IPS-20b (cell line): ENCODE results near the gene EFHC1.

Experiments
- H3K27ac ChIP-seq: one replicate; pipeline ENCODE4 v1.5.1; 2013; ENCODE audit warnings: low read length
- H3K27me3 ChIP-seq: 2 replicates; pipeline ENCODE4 v1.6.1; 2013; ENCODE audit warnings: mild to moderate bottlenecking, low read length, inconsistent platforms; ENCODE audit not compliant: insufficient read depth
- H3K36me3 ChIP-seq: 2 replicates; pipeline ENCODE4 v1.6.1; 2013; ENCODE audit warnings: low read depth, mild to moderate bottlenecking, inconsistent platforms, low read length, moderate library complexity; ENCODE audit not compliant: insufficient read depth
- H3K4me1 ChIP-seq: 2 replicates; pipeline ENCODE4 v1.6.1; 2013; ENCODE audit warnings: mild to moderate bottlenecking, control low read depth, inconsistent platforms, low read length, moderate library complexity; ENCODE audit not compliant: insufficient read depth
- H3K4me3 ChIP-seq: 2 replicates; pipeline ENCODE4 v1.5.1; 2013; ENCODE audit warnings: mild to moderate bottlenecking, low read length, inconsistent platforms
- H3K9ac ChIP-seq: 2 replicates; pipeline ENCODE4 v1.6.1; 2013; ENCODE audit warnings: low read depth, mild to moderate bottlenecking, inconsistent platforms, low read length, moderate library complexity
- H3K9me3 ChIP-seq: 2 replicates; pipeline ENCODE4 v1.6.1; 2013; ENCODE audit warnings: mild to moderate bottlenecking, low read depth, low read length, inconsistent platforms; ENCODE audit not compliant: insufficient read depth

EFHC1 gene

GRCh38 chr6:52514514-52514913 is 94.4 kb downstream of the EFHC1 start:
- Histone ChIP-seq H3K9me3 (no peaks in the 10 kb centered on the region), H3K9ac (no peak overlapping the region), H3K36me3 (peaks cover 23% of the 10 kb centered on the region), H3K27me3 (no peaks in the 10 kb centered on the region), H3K4me3 (no peak overlapping the region), H3K27ac (no peak overlapping the region), H3K4me1 (peaks cover 38% of the 10 kb centered on the region)

- no peak overlapping the region for H3K9ac ChIP-seq
- H3K9me3 ChIP-seq = no peaks in the 10 kb centered on the region
- no peaks in the 10 kb centered on the region for H3K27me3 ChIP-seq
- no peak overlapping the region for H3K27ac ChIP-seq
- peaks cover 29% of the 10 kb centered on the region for H3K4me1 ChIP-seq
- H3K4me3 ChIP-seq = no peak overlapping the region
- H3K36me3 ChIP-seq = peaks cover 20% of the 10 kb centered on the region
Measured at GRCh38 chr6:52515219-52515960, 95.2 kb downstream of the EFHC1 start.

- Histone ChIP-seq H3K9me3 (no peaks in the 10 kb centered on the region), H3K9ac (no peak overlapping the region), H3K36me3 (peaks cover 18% of the 10 kb centered on the region), H3K27ac (no peak overlapping the region), H3K4me3 (no peak overlapping the region), H3K4me1 (peaks cover 26% of the 10 kb centered on the region), H3K27me3 (no peaks in the 10 kb centered on the region)
Measured at GRCh38 chr6:52516269-52516668, 96.1 kb downstream of the EFHC1 start.

GRCh38 chr6:52516943-52517342 is 96.8 kb downstream of the EFHC1 start:
- H3K36me3 ChIP-seq = peaks cover 16% of the 10 kb centered on the region
- H3K4me1 ChIP-seq = peaks cover 26% of the 10 kb centered on the region
- no peaks in the 10 kb centered on the region for H3K9me3 ChIP-seq
- no peaks in the 10 kb centered on the region for H3K27me3 ChIP-seq
- H3K4me3 ChIP-seq = no peak overlapping the region
- no peak overlapping the region for H3K9ac ChIP-seq
- no peak overlapping the region for H3K27ac ChIP-seq

- H3K4me3 ChIP-seq = peak overlapping the region; percentile 11; the same call in 1 of the 2 replicates
- H3K36me3 ChIP-seq = peaks cover 16% of the 10 kb centered on the region
- peak overlapping the region; percentile 40; the same call in 1 of the 2 replicates for H3K9ac ChIP-seq
Measured at GRCh38 chr6:52517502-52518278, 97.5 kb downstream of the EFHC1 start.

GRCh38 chr6:52518279-52518945 is 98.3 kb downstream of the EFHC1 start:
- Histone ChIP-seq H3K4me3 (no peak overlapping the region), H3K36me3 (peaks cover 16% of the 10 kb centered on the region), H3K27me3 (no peaks in the 10 kb centered on the region), H3K27ac (peak overlapping the region; percentile 88), H3K9me3 (no peaks in the 10 kb centered on the region), H3K9ac (peak overlapping the region; percentile 40; the same call in 1 of the 2 replicates), H3K4me1 (peaks cover 25% of the 10 kb centered on the region)

More at GRCh38 chr6:52517502-52518278, 97.5 kb downstream of the EFHC1 start:
- Histone ChIP-seq H3K27me3 (no peaks in the 10 kb centered on the region), H3K27ac (peak overlapping the region; percentile 88), H3K9me3 (no peaks in the 10 kb centered on the region), H3K4me1 (peaks cover 25% of the 10 kb centered on the region)

GRCh38 chr6:52519618-52520017 is 99.5 kb downstream of the EFHC1 start:
- H3K4me3 ChIP-seq = no peak overlapping the region
- H3K27ac ChIP-seq = no peak overlapping the region
- no peak overlapping the region for H3K9ac ChIP-seq
- H3K9me3 ChIP-seq = no peaks in the 10 kb centered on the region
- H3K4me1 ChIP-seq = peaks cover 31% of the 10 kb centered on the region
- H3K27me3 ChIP-seq = no peaks in the 10 kb centered on the region
- H3K36me3 ChIP-seq = peaks cover 16% of the 10 kb centered on the region

GRCh38 chr6:52522151-52522626 is 102.0 kb downstream of the EFHC1 start:
- H3K9ac ChIP-seq = no peak overlapping the region
- no peak overlapping the region for H3K4me3 ChIP-seq
- peaks cover 30% of the 10 kb centered on the region for H3K4me1 ChIP-seq
- no peaks in the 10 kb centered on the region for H3K27me3 ChIP-seq
- no peaks in the 10 kb centered on the region; the same call in 1 of the 2 replicates for H3K36me3 ChIP-seq
- no peaks in the 10 kb centered on the region for H3K9me3 ChIP-seq
- no peak overlapping the region for H3K27ac ChIP-seq

GRCh38 chr6:52522655-52523054 is 102.5 kb downstream of the EFHC1 start:
- no peak overlapping the region for H3K27ac ChIP-seq
- H3K27me3 ChIP-seq = no peaks in the 10 kb centered on the region
- peaks cover 27% of the 10 kb centered on the region for H3K4me1 ChIP-seq
- H3K4me3 ChIP-seq = no peak overlapping the region
- no peaks in the 10 kb centered on the region for H3K9me3 ChIP-seq
- no peaks in the 10 kb centered on the region; the same call in 1 of the 2 replicates for H3K36me3 ChIP-seq
- no peak overlapping the region for H3K9ac ChIP-seq

- Histone ChIP-seq H3K36me3 (no peaks in the 10 kb centered on the region; the same call in 1 of the 2 replicates), H3K4me1 (peaks cover 18% of the 10 kb centered on the region), H3K9ac (no peak overlapping the region), H3K4me3 (no peak overlapping the region), H3K27ac (no peak overlapping the region), H3K27me3 (no peaks in the 10 kb centered on the region), H3K9me3 (no peaks in the 10 kb centered on the region)
Measured at GRCh38 chr6:52523378-52524142, 103.4 kb downstream of the EFHC1 start.

GRCh38 chr6:52524918-52525317 is 104.8 kb downstream of the EFHC1 start:
- Histone ChIP-seq H3K9ac (no peak overlapping the region), H3K9me3 (no peaks in the 10 kb centered on the region), H3K27me3 (no peaks in the 10 kb centered on the region), H3K4me1 (peaks cover 15% of the 10 kb centered on the region; the same call in 1 of the 2 replicates), H3K36me3 (no peaks in the 10 kb centered on the region), H3K4me3 (no peak overlapping the region), H3K27ac (no peak overlapping the region)
